Sigmoid colon (tissue), 4 donors: ENCODE data around the gene ATPAF1.

Experiments
- CTCF ChIP-seq, 4 experiments: fragments of 450-650 bp in 3 of 4; fragments of 200-600 bp in 1 of 4; IDR thresholded peaks; one replicate each; pipeline ENCODE4 v1.5.1; 2016 to 2019; ENCODE audit warnings: antibody characterized with exemption in 4 of 4, mild to moderate bottlenecking in 3 of 4, moderate library complexity in 2 of 4
- EP300 ChIP-seq, 4 donors: sonication (generic); formaldehyde crosslinking; IDR thresholded peaks; one replicate each; pipeline ENCODE4 v1.6.1; 2017; ENCODE audit warnings: antibody characterized with exemption in 4 of 4
- POLR2A ChIP-seq, 2 donors: fragments of 450-650 bp; IDR thresholded peaks; one replicate each; pipeline ENCODE4 v1.6.1; 2016; ENCODE audit warnings: antibody characterized with exemption in 2 of 2, mild to moderate bottlenecking in 2 of 2, moderate library complexity in 2 of 2

GRCh38 chr1:46699666-46700065 is 31.5 kb upstream of the ATPAF1 start:
- TF ChIP-seq POLR2A (IDR thresholded peaks at IDR 0.05) (no peak), CTCF (IDR thresholded peaks at IDR 0.05) (no peak), EP300 (IDR thresholded peaks at IDR 0.05) (no peak)
